GM21423 (cell line): ENCODE measurements around the gene TRA2B.

Source experiments
- ATAC-seq: cut with Tn5 transposase; IDR thresholded peaks from one replicate; pipeline ENCODE4 v1.9.1; 2021; ENCODE audit warnings: mild to moderate bottlenecking, moderate library complexity; ENCODE audit not compliant: unreplicated experiment

TRA2B gene

GRCh38 chr3:185881926-185882325 is 55.9 kb downstream of the TRA2B start:
- no peak for ATAC-seq

GRCh38 chr3:185880600-185880999 is 57.2 kb downstream of the TRA2B start:
- ATAC-seq: no peak

- no peak for ATAC-seq
These were observed 58.9 kb downstream of the TRA2B start for GRCh38 chr3:185878920-185879319.

- ATAC-seq: no peak
These were observed 63.7 kb downstream of the TRA2B start for GRCh38 chr3:185874119-185874518.

- no peak for ATAC-seq
These were observed 70.2 kb downstream of the TRA2B start for GRCh38 chr3:185867650-185868049.

- ATAC-seq: no peak
These were observed 70.8 kb downstream of the TRA2B start for GRCh38 chr3:185866995-185867394.

GRCh38 chr3:185866555-185866954 is 71.3 kb downstream of the TRA2B start:
- no peak for ATAC-seq
